Hepatocyte (in vitro differentiated cells): ENCODE data around the gene CSF1R.

Source experiments
- CTCF ChIP-seq: fragments of 200-600 bp; sonication (generic); IDR thresholded peaks from 2 replicates; pipeline ENCODE4 v1.5.1; 2016; ENCODE audit warnings: antibody characterized with exemption, mild to moderate bottlenecking; ENCODE audit not compliant: poor library complexity
- EZH2 ChIP-seq: fragments of 200-600 bp; sonication (generic); IDR thresholded peaks from 2 replicates; pipeline ENCODE4 v1.6.1; 2016; ENCODE audit warnings: antibody characterized with exemption, mild to moderate bottlenecking, borderline replicate concordance
- EZH2phosphoT487 ChIP-seq: fragments of 200-600 bp; sonication (generic); IDR thresholded peaks from one replicate; pipeline ENCODE4 v1.6.1; 2018; ENCODE audit warnings: antibody characterized with exemption, mild to moderate bottlenecking, low read depth, moderate library complexity; ENCODE audit not compliant: unreplicated experiment, severe bottlenecking

DNA sequence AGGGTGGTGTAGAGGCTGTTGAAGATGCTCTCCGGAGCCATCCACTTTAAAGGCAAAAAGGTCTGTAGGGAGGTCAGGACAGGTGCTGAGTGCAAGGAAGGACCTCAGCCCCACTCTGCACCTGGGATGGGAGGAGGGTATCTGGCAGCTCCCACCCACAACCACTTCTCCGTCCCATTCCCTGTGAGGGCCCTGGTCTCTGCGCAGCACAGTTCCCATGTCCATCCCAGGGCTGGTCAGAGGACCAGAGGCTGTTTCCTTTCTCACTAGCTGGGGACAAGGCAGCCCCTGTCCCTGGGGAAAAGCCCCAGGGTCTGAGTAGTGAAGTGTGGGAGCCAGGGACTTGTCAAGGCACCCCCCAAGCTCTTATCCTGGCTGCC is 33.7 kb upstream of the CSF1R start:
- TF ChIP-seq CTCF (no peak), EZH2phosphoT487 (no peak), EZH2 (no peak)
